H9 (cell line): ENCODE measurements around the gene SMC1B. TPM values are rescaled to one million over a fixed set of nuclear protein-coding genes. Genes with fewer than 3 reads are reported as not detected.
"Not testable (repeated sequence)": the region's sequence is repeated elsewhere in the genome, so short reads cannot be mapped to it uniquely, and the experiment has no call there.

Experiments
- DNase-seq: peaks from one replicate; pipeline ENCODE4 v3.0.0-alpha.2; 2017
- H2AFZ ChIP-seq: one replicate; pipeline ENCODE4 v1.6.1; 2013; ENCODE audit warnings: mild to moderate bottlenecking, low read length, control low read depth, moderate library complexity
- H2AK5ac ChIP-seq: 2 replicates; pipeline ENCODE4 v1.6.1; 2013; ENCODE audit warnings: low read length, control low read depth, mixed read lengths; ENCODE audit not compliant: insufficient read length
- H2BK120ac ChIP-seq: one replicate; pipeline ENCODE4 v1.6.1; 2013; ENCODE audit warnings: low read depth, mild to moderate bottlenecking, low read length, control low read depth, inconsistent platforms; ENCODE audit not compliant: poor library complexity, severe bottlenecking
- H2BK12ac ChIP-seq: 2 replicates; pipeline ENCODE4 v1.6.1; 2013; ENCODE audit warnings: low read length, control low read depth, mixed read lengths, low read depth; ENCODE audit not compliant: insufficient read length
- H2BK15ac ChIP-seq: 2 replicates; pipeline ENCODE4 v1.6.1; 2013; ENCODE audit warnings: low read depth, low read length, control low read depth
- H2BK20ac ChIP-seq: one replicate; pipeline ENCODE4 v1.6.1; 2013; ENCODE audit warnings: low read depth, mild to moderate bottlenecking, low read length, control low read depth, inconsistent platforms; ENCODE audit not compliant: poor library complexity, severe bottlenecking
- H2BK5ac ChIP-seq: 2 replicates; pipeline ENCODE4 v1.6.1; 2013; ENCODE audit warnings: low read length, control low read depth, mixed read lengths; ENCODE audit not compliant: insufficient read length
- H3K14ac ChIP-seq: 2 replicates; pipeline ENCODE4 v1.6.1; 2013; ENCODE audit warnings: low read length, control low read depth; ENCODE audit not compliant: insufficient read depth
- H3K18ac ChIP-seq: 2 replicates; pipeline ENCODE4 v1.6.1; 2013; ENCODE audit warnings: low read depth, mild to moderate bottlenecking, mixed read lengths, low read length, control low read depth; ENCODE audit not compliant: insufficient read length
- H3K23ac ChIP-seq: 2 replicates; pipeline ENCODE4 v1.6.1; 2013; ENCODE audit warnings: low read length, control low read depth, mixed read lengths, low read depth; ENCODE audit not compliant: insufficient read length
- H3K23me2 ChIP-seq: 2 replicates; pipeline ENCODE4 v1.6.1; 2013; ENCODE audit warnings: low read depth, mild to moderate bottlenecking, mixed read lengths, low read length, control low read depth; ENCODE audit not compliant: insufficient read length, poor library complexity, severe bottlenecking
- H3K27ac ChIP-seq: 2 replicates; pipeline ENCODE4 v1.5.1; 2013; ENCODE audit warnings: low read length, control low read depth, mixed read lengths, low read depth; ENCODE audit not compliant: insufficient read length
- H3K27me3 ChIP-seq: 2 replicates; pipeline ENCODE4 v1.6.1; 2013; ENCODE audit warnings: low read length, control low read depth, inconsistent platforms; ENCODE audit not compliant: insufficient read depth
- H3K4ac ChIP-seq: 2 replicates; pipeline ENCODE4 v1.6.1; 2013; ENCODE audit warnings: low read depth, mild to moderate bottlenecking, control low read depth, inconsistent platforms, low read length, moderate library complexity
- H3K4me1 ChIP-seq: 2 replicates; pipeline ENCODE4 v1.6.1; 2013; ENCODE audit warnings: low read length, control low read depth, inconsistent platforms; ENCODE audit not compliant: insufficient read depth
- H3K4me2 ChIP-seq: 2 replicates; pipeline ENCODE4 v1.6.1; 2013; ENCODE audit warnings: low read length, control low read depth, mixed read lengths; ENCODE audit not compliant: insufficient read length, insufficient read depth
- H3K56ac ChIP-seq: 2 replicates; pipeline ENCODE4 v1.6.1; 2013; ENCODE audit warnings: low read depth, mild to moderate bottlenecking, mixed read lengths, low read length, control low read depth; ENCODE audit not compliant: insufficient read length
- H3K79me1 ChIP-seq: 2 replicates; pipeline ENCODE4 v1.6.1; 2013; ENCODE audit warnings: low read depth, mild to moderate bottlenecking, moderate library complexity, low read length, control low read depth, inconsistent platforms; ENCODE audit not compliant: insufficient read depth, poor library complexity, severe bottlenecking
- H3K79me2 ChIP-seq: 2 replicates; pipeline ENCODE4 v1.6.1; 2013; ENCODE audit warnings: low read length, control low read depth, inconsistent platforms; ENCODE audit not compliant: insufficient read depth
- H3K9ac ChIP-seq: 2 replicates; pipeline ENCODE4 v1.6.1; 2013; ENCODE audit warnings: low read length, control low read depth, mixed read lengths; ENCODE audit not compliant: insufficient read length; ENCODE audit errors: extremely low read depth
- H3K9me3 ChIP-seq: one replicate; pipeline ENCODE4 v1.6.1; 2013; ENCODE audit warnings: low read depth, low read length, inconsistent platforms; ENCODE audit not compliant: control insufficient read depth
- H3T11ph ChIP-seq: one replicate; pipeline ENCODE4 v1.6.1; 2013; ENCODE audit warnings: mild to moderate bottlenecking, low read length, control low read depth, inconsistent platforms
- H4K20me1 ChIP-seq: one replicate; pipeline ENCODE4 v1.6.1; 2013; ENCODE audit not compliant: control insufficient read depth, insufficient read length, insufficient read depth
- H4K5ac ChIP-seq: 2 replicates; pipeline ENCODE4 v1.6.1; 2013; ENCODE audit warnings: low read depth, mild to moderate bottlenecking, mixed read lengths, low read length, control low read depth; ENCODE audit not compliant: insufficient read length
- H4K8ac ChIP-seq: replicated peaks from 2 replicates; pipeline ENCODE4 v1.6.1; 2013; ENCODE audit warnings: low read length, control low read depth, mixed read lengths, low read depth; ENCODE audit not compliant: insufficient read length
- H4K91ac ChIP-seq: 2 replicates; pipeline ENCODE4 v1.6.1; 2013; ENCODE audit warnings: low read depth, mild to moderate bottlenecking, moderate library complexity, mixed read lengths, low read length, control low read depth; ENCODE audit not compliant: insufficient read length
- H3K27ac Mint-ChIP-seq, 3 experiments: 2 replicates in 2 of 3; 3 replicates in 1 of 3; pipeline ENCODE4 v1.8.0; 2020 to 2021; ENCODE audit warnings: mixed read lengths in 3 of 3, mild to moderate bottlenecking in 1 of 3, moderate library complexity in 1 of 3
- H3K27me3 Mint-ChIP-seq: 2 replicates; pipeline ENCODE4 v1.8.0; 2021; ENCODE audit warnings: low read depth, mild to moderate bottlenecking, moderate library complexity, mixed read lengths
- H3K36me3 Mint-ChIP-seq, 3 experiments: 2 replicates in 2 of 3; 3 replicates in 1 of 3; pipeline ENCODE4 v1.8.0; 2020 to 2021; ENCODE audit warnings: low read depth in 3 of 3, mixed read lengths in 3 of 3; ENCODE audit not compliant: insufficient read depth in 1 of 3
- H3K4me1 Mint-ChIP-seq, 2 experiments: 2 replicates each; pipeline ENCODE4 v1.8.0; 2020; ENCODE audit warnings: mixed read lengths in 2 of 2
- H3K4me3 Mint-ChIP-seq, 2 experiments: 2 replicates in 1 of 2; 3 replicates in 1 of 2; pipeline ENCODE4 v1.8.0; 2020 to 2021; ENCODE audit warnings: mild to moderate bottlenecking in 2 of 2, mixed read lengths in 2 of 2, moderate library complexity in 1 of 2
- H3K9me3 Mint-ChIP-seq, 2 experiments: 2 replicates in 1 of 2; 3 replicates in 1 of 2; pipeline ENCODE4 v1.8.0; 2020; ENCODE audit warnings: mild to moderate bottlenecking in 2 of 2, mixed read lengths in 2 of 2, moderate library complexity in 1 of 2
- WGBS: extraction: QIAGEN DNeasy Blood & Tissue Kit; methylation state at CpG from one replicate; pipeline ENCODE4 v1.1.7; 2013; ENCODE audit warnings: missing lambda C conversion rate, low lambda C conversion rate, mixed read lengths; ENCODE audit not compliant: insufficient read length; ENCODE audit errors: extremely low coverage; 5-methylcytosine and 5-hydroxymethylcytosine counted together
- total RNA-seq: library from RNA; stranded (reverse); gene quantifications from 2 replicates; pipeline ENCODE4 v1.2.1, GENCODE V29; 2021
- TF ChIP-seq, protein P1 (sequence below): fragments of 200-600 bp; sonication (generic); conservative IDR thresholded peaks from 3 replicates; pipeline ENCODE4 v1.8.0; 2021; ENCODE audit warnings: antibody characterized with exemption, mild to moderate bottlenecking

The SMC1B gene
- total RNA-seq, 1 experiment from 2014 or later: not detected

GRCh38 chr22:45450101-45450785, 36.8 kb upstream of the SMC1B start:
- no peak overlapping the region for H3T11ph ChIP-seq
- H2BK12ac ChIP-seq: no peak overlapping the region
- no peak overlapping the region for H3K4me3 Mint-ChIP-seq
- DNase-seq: no peak
- H2BK20ac ChIP-seq: no peak overlapping the region
- peaks cover 8% of the 10 kb centered on the region for H3K27me3 Mint-ChIP-seq
- no peak overlapping the region for H3K27ac ChIP-seq
- H4K8ac ChIP-seq: no peak overlapping the region
- no peak overlapping the region for H3K4me2 ChIP-seq
- no peak overlapping the region for H3K23ac ChIP-seq
- no peaks in the 10 kb centered on the region for H3K9me3 ChIP-seq
- no peak overlapping the region for H2AK5ac ChIP-seq
- H3K23me2 ChIP-seq: no peaks in the 10 kb centered on the region
- no peaks in the 10 kb centered on the region for H3K79me2 ChIP-seq
- H3K56ac ChIP-seq: no peak overlapping the region
- TF ChIP-seq, protein P1, sequence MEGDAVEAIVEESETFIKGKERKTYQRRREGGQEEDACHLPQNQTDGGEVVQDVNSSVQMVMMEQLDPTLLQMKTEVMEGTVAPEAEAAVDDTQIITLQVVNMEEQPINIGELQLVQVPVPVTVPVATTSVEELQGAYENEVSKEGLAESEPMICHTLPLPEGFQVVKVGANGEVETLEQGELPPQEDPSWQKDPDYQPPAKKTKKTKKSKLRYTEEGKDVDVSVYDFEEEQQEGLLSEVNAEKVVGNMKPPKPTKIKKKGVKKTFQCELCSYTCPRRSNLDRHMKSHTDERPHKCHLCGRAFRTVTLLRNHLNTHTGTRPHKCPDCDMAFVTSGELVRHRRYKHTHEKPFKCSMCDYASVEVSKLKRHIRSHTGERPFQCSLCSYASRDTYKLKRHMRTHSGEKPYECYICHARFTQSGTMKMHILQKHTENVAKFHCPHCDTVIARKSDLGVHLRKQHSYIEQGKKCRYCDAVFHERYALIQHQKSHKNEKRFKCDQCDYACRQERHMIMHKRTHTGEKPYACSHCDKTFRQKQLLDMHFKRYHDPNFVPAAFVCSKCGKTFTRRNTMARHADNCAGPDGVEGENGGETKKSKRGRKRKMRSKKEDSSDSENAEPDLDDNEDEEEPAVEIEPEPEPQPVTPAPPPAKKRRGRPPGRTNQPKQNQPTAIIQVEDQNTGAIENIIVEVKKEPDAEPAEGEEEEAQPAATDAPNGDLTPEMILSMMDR: no peak
- no peak overlapping the region for H2AFZ ChIP-seq
- no peak overlapping the region for H2BK5ac ChIP-seq
- H3K4me1 ChIP-seq: no peaks in the 10 kb centered on the region
- H3K18ac ChIP-seq: no peak overlapping the region
- no peak overlapping the region for H2BK15ac ChIP-seq
- no peak overlapping the region for H2BK120ac ChIP-seq
- no peak overlapping the region for H3K14ac ChIP-seq
- WGBS: no CpG with 5 or more reads among the region's 16 CpGs
- H4K91ac ChIP-seq: no peak overlapping the region
- no peak overlapping the region for H3K27ac Mint-ChIP-seq
- no peak overlapping the region for H4K5ac ChIP-seq
- no peaks in the 10 kb centered on the region for H3K27me3 ChIP-seq
- H3K79me1 ChIP-seq: no peaks in the 10 kb centered on the region
- H4K20me1 ChIP-seq: peaks cover 3% of the 10 kb centered on the region
- H3K36me3 Mint-ChIP-seq: no peaks in the 10 kb centered on the region
- H3K4ac ChIP-seq: no peak overlapping the region
- H3K9me3 Mint-ChIP-seq: no peaks in the 10 kb centered on the region
- H3K4me1 Mint-ChIP-seq: no peaks in the 10 kb centered on the region
- no peak overlapping the region for H3K9ac ChIP-seq

GRCh38 chr22:45449442-45449841, 36.0 kb upstream of the SMC1B start:
- not testable (repeated sequence) for H3K79me1 ChIP-seq, H3K23ac ChIP-seq, H2BK5ac ChIP-seq, H3K4me1 ChIP-seq, H3K36me3 Mint-ChIP-seq, H2BK20ac ChIP-seq, H3K27me3 Mint-ChIP-seq, H4K20me1 ChIP-seq, DNase-seq, H3K4me2 ChIP-seq, H3K79me2 ChIP-seq, H4K5ac ChIP-seq, H4K8ac ChIP-seq, H3K9ac ChIP-seq, H2AFZ ChIP-seq, H3K14ac ChIP-seq, H3K9me3 Mint-ChIP-seq, H2BK15ac ChIP-seq, H3K9me3 ChIP-seq, H3K4me3 Mint-ChIP-seq, H2BK120ac ChIP-seq, H3K27ac ChIP-seq, H3K27ac Mint-ChIP-seq, H3K27me3 ChIP-seq, H3K4me1 Mint-ChIP-seq, H3K23me2 ChIP-seq, H2AK5ac ChIP-seq, H3K18ac ChIP-seq, H2BK12ac ChIP-seq, H4K91ac ChIP-seq, H3K4ac ChIP-seq, H3T11ph ChIP-seq, H3K56ac ChIP-seq
- WGBS: no CpG with 5 or more reads among the region's 5 CpGs
